ENCODE data around the gene MDN1.

MDN1 gene

GRCh38 chr6:89763550-89763949 is 56.0 kb downstream of the MDN1 start:
- TF ChIP-seq ZNF274 (IDR thresholded peaks at IDR 0.05; ENCODE audit: low read depth, low read length) = no peak
- TF ChIP-seq SUZ12 (IDR thresholded peaks at IDR 0.05; ENCODE audit: extremely low read depth, insufficient read depth, insufficient read length) = no peak
- peaks cover 61% of the 10 kb centered on the region for H3K36me3 ChIP-seq (ENCODE audit: insufficient read depth, insufficient read length, low read length)
- DNase-seq (ENCODE audit: low read depth, low spot score) = no peak
- no peaks in the 10 kb centered on the region for H3K4me1 ChIP-seq (ENCODE audit: insufficient read depth, insufficient read length)
- H3K9ac ChIP-seq (ENCODE audit: insufficient read length, low read depth) = no peak overlapping the region
- no peak overlapping the region for H3K4me3 ChIP-seq (ENCODE audit: insufficient read length, low read depth)
- H3K27me3 ChIP-seq (ENCODE audit: insufficient read depth, insufficient read length) = no peaks in the 10 kb centered on the region
- H3K9me3 ChIP-seq (ENCODE audit: insufficient read depth, low read length) = no peaks in the 10 kb centered on the region

GRCh38 chr6:89758830-89759229 is 60.8 kb downstream of the MDN1 start:
- peaks cover 68% of the 10 kb centered on the region for H3K36me3 ChIP-seq (ENCODE audit: insufficient read depth, insufficient read length, low read length)
- no peak overlapping the region for H3K4me3 ChIP-seq (ENCODE audit: insufficient read length, low read depth)
- H3K9ac ChIP-seq (ENCODE audit: insufficient read length, low read depth) = no peak overlapping the region
- no peak for DNase-seq (ENCODE audit: low read depth, low spot score)
- H3K9me3 ChIP-seq (ENCODE audit: insufficient read depth, low read length) = no peaks in the 10 kb centered on the region
- TF ChIP-seq ZNF274 (IDR thresholded peaks at IDR 0.05; ENCODE audit: low read depth, low read length) (no peak), YY1 (IDR thresholded peaks at IDR 0.05; ENCODE audit: insufficient read depth, insufficient read length) (no peak), SUZ12 (IDR thresholded peaks at IDR 0.05; ENCODE audit: extremely low read depth, insufficient read depth, insufficient read length) (no peak)
- H3K4me1 ChIP-seq (ENCODE audit: insufficient read depth, insufficient read length) = no peaks in the 10 kb centered on the region
- H3K27me3 ChIP-seq (ENCODE audit: insufficient read depth, insufficient read length) = no peaks in the 10 kb centered on the region

GRCh38 chr6:89750338-89750737 is 69.3 kb downstream of the MDN1 start:
- Histone ChIP-seq H3K4me1 (ENCODE audit: insufficient read depth, insufficient read length) (peaks cover 2% of the 10 kb centered on the region), H3K9me3 (ENCODE audit: insufficient read depth, low read length) (no peaks in the 10 kb centered on the region), H3K27me3 (ENCODE audit: insufficient read depth, insufficient read length) (no peaks in the 10 kb centered on the region), H3K36me3 (ENCODE audit: insufficient read depth, insufficient read length, low read length) (peaks cover 82% of the 10 kb centered on the region), H3K9ac (ENCODE audit: insufficient read length, low read depth) (no peak overlapping the region), H3K4me3 (ENCODE audit: insufficient read length, low read depth) (no peak overlapping the region)
- no peak for DNase-seq (ENCODE audit: low read depth, low spot score)
- no peak for TF ChIP-seq SUZ12 (IDR thresholded peaks at IDR 0.05; ENCODE audit: extremely low read depth, insufficient read depth, insufficient read length)
- TF ChIP-seq YY1 (IDR thresholded peaks at IDR 0.05; ENCODE audit: insufficient read depth, insufficient read length) = no peak
- no peak for TF ChIP-seq ZNF274 (IDR thresholded peaks at IDR 0.05; ENCODE audit: low read depth, low read length)

- Histone ChIP-seq H3K9ac (ENCODE audit: insufficient read length, low read depth) (no peak overlapping the region), H3K36me3 (ENCODE audit: insufficient read depth, insufficient read length, low read length) (peaks cover 83% of the 10 kb centered on the region), H3K4me1 (ENCODE audit: insufficient read depth, insufficient read length) (peaks cover 2% of the 10 kb centered on the region), H3K27me3 (ENCODE audit: insufficient read depth, insufficient read length) (no peaks in the 10 kb centered on the region), H3K9me3 (ENCODE audit: insufficient read depth, low read length) (no peaks in the 10 kb centered on the region), H3K4me3 (ENCODE audit: insufficient read length, low read depth) (no peak overlapping the region)
- TF ChIP-seq SUZ12 (IDR thresholded peaks at IDR 0.05; ENCODE audit: extremely low read depth, insufficient read depth, insufficient read length) (no peak), ZNF274 (IDR thresholded peaks at IDR 0.05; ENCODE audit: low read depth, low read length) (no peak), YY1 (IDR thresholded peaks at IDR 0.05; ENCODE audit: insufficient read depth, insufficient read length) (no peak)
- DNase-seq (ENCODE audit: low read depth, low spot score) = no peak
Observed at GRCh38 chr6:89749918-89750317, 69.7 kb downstream of the MDN1 start.

GRCh38 chr6:89745716-89746115 is 73.9 kb downstream of the MDN1 start:
- no peak for DNase-seq (ENCODE audit: low read depth, low spot score)

GRCh38 chr6:89745096-89745495 is 74.5 kb downstream of the MDN1 start:
- Histone ChIP-seq H3K36me3 (ENCODE audit: insufficient read depth, insufficient read length, low read length) (peaks cover 74% of the 10 kb centered on the region), H3K9ac (ENCODE audit: insufficient read length, low read depth) (no peak overlapping the region)
- TF ChIP-seq ZNF274 (IDR thresholded peaks at IDR 0.05; ENCODE audit: low read depth, low read length) (no peak), SUZ12 (IDR thresholded peaks at IDR 0.05; ENCODE audit: extremely low read depth, insufficient read depth, insufficient read length) (no peak), YY1 (IDR thresholded peaks at IDR 0.05; ENCODE audit: insufficient read depth, insufficient read length) (no peak)

More at GRCh38 chr6:89745716-89746115, 73.9 kb downstream of the MDN1 start:
- Histone ChIP-seq H3K27me3 (ENCODE audit: insufficient read depth, insufficient read length) (no peaks in the 10 kb centered on the region), H3K9ac (ENCODE audit: insufficient read length, low read depth) (no peak overlapping the region), H3K4me3 (ENCODE audit: insufficient read length, low read depth) (no peak overlapping the region), H3K4me1 (ENCODE audit: insufficient read depth, insufficient read length) (no peaks in the 10 kb centered on the region), H3K36me3 (ENCODE audit: insufficient read depth, insufficient read length, low read length) (peaks cover 78% of the 10 kb centered on the region), H3K9me3 (ENCODE audit: insufficient read depth, low read length) (no peaks in the 10 kb centered on the region)
- TF ChIP-seq ZNF274 (IDR thresholded peaks at IDR 0.05; ENCODE audit: low read depth, low read length) = no peak
- TF ChIP-seq SUZ12 (IDR thresholded peaks at IDR 0.05; ENCODE audit: extremely low read depth, insufficient read depth, insufficient read length) = no peak
- TF ChIP-seq YY1 (IDR thresholded peaks at IDR 0.05; ENCODE audit: insufficient read depth, insufficient read length) = no peak

GRCh38 chr6:89736893-89737292 is 82.7 kb downstream of the MDN1 start:
- no peaks in the 10 kb centered on the region for H3K27me3 ChIP-seq (ENCODE audit: insufficient read depth, insufficient read length)
- H3K36me3 ChIP-seq (ENCODE audit: insufficient read depth, insufficient read length, low read length) = peaks cover 51% of the 10 kb centered on the region
- TF ChIP-seq ZNF274 (IDR thresholded peaks at IDR 0.05; ENCODE audit: low read depth, low read length) = no peak
- TF ChIP-seq SUZ12 (IDR thresholded peaks at IDR 0.05; ENCODE audit: extremely low read depth, insufficient read depth, insufficient read length) = no peak
- no peak for TF ChIP-seq YY1 (IDR thresholded peaks at IDR 0.05; ENCODE audit: insufficient read depth, insufficient read length)
- H3K9me3 ChIP-seq (ENCODE audit: insufficient read depth, low read length) = no peaks in the 10 kb centered on the region
- no peak overlapping the region for H3K9ac ChIP-seq (ENCODE audit: insufficient read length, low read depth)
- DNase-seq (ENCODE audit: low read depth, low spot score) = no peak
- H3K4me3 ChIP-seq (ENCODE audit: insufficient read length, low read depth) = no peak overlapping the region
- H3K4me1 ChIP-seq (ENCODE audit: insufficient read depth, insufficient read length) = no peaks in the 10 kb centered on the region

More at GRCh38 chr6:89745096-89745495, 74.5 kb downstream of the MDN1 start:
- DNase-seq (ENCODE audit: low read depth, low spot score) = no peak
- no peaks in the 10 kb centered on the region for H3K27me3 ChIP-seq (ENCODE audit: insufficient read depth, insufficient read length)
- H3K9me3 ChIP-seq (ENCODE audit: insufficient read depth, low read length) = no peaks in the 10 kb centered on the region
- H3K4me3 ChIP-seq (ENCODE audit: insufficient read length, low read depth) = no peak overlapping the region
- H3K4me1 ChIP-seq (ENCODE audit: insufficient read depth, insufficient read length) = no peaks in the 10 kb centered on the region
